Lower lobe of right lung (tissue), 2 donors: ENCODE results near the gene KRTAP4-11. TPM values are rescaled to one million over a fixed set of nuclear protein-coding genes. Genes with fewer than 3 reads are reported as not detected.
"Not testable (repeated sequence)": the region's sequence is repeated elsewhere in the genome, so short reads cannot be mapped to it uniquely, and the experiment has no call there.

Source experiments
- ATAC-seq, 2 donors: fragments of 200-7000 bp; cut with Tn5 transposase; one replicate each; pipeline ENCODE4 v1.9.1; 2020 to 2022; ENCODE audit warnings: mild to moderate bottlenecking in 2 of 2, moderate library complexity in 2 of 2
- DNase-seq: peaks from one replicate; pipeline ENCODE4 v3.0.0-alpha.2; 2020
- H3K27ac ChIP-seq: fragments of 200-600 bp; one replicate; pipeline ENCODE4 v1.8.0; 2022
- H3K27me3 ChIP-seq: fragments of 200-600 bp; one replicate; pipeline ENCODE4 v1.8.0; 2022; ENCODE audit warnings: low read depth
- H3K36me3 ChIP-seq: fragments of 200-600 bp; one replicate; pipeline ENCODE4 v1.8.0; 2022; ENCODE audit warnings: mild to moderate bottlenecking
- H3K4me1 ChIP-seq: fragments of 200-600 bp; one replicate; pipeline ENCODE4 v1.8.0; 2022
- H3K4me3 ChIP-seq: fragments of 200-600 bp; one replicate; pipeline ENCODE4 v1.8.0; 2022; ENCODE audit warnings: mild to moderate bottlenecking
- H3K9me3 ChIP-seq: fragments of 200-600 bp; one replicate; pipeline ENCODE4 v1.8.0; 2022
- intact Hi-C: fragments of 100-400 bp; cut with DNase I; formaldehyde crosslinking; loops from one replicate; pipeline ENCODE4 v1.11.0; 2022
- long read RNA-seq: library from polyadenylated mRNA; unstranded; transcript quantifications from one replicate; pipeline ENCODE4 v2.0.0, GENCODE V29; 2021
- total RNA-seq: library from RNA; stranded (reverse); fragmentation: NEBNext Ultra II Directional; extraction: Animal tissue kit (Norgen Biotek cat#: 25700); gene quantifications from one replicate; pipeline ENCODE4 v1.2.1, GENCODE V29; 2021
- TF ChIP-seq, protein P1 (sequence below): fragments of 200-600 bp; IDR thresholded peaks from one replicate; pipeline ENCODE4 v1.8.0; 2022; ENCODE audit warnings: antibody characterized with exemption, mild to moderate bottlenecking
- donor health status: DM: no; HTN: yes; CAD: no; lungs with severe emphysema.

KRTAP4-11 gene
- not detected for total RNA-seq
- long read RNA-seq: 0 reads

DNA sequence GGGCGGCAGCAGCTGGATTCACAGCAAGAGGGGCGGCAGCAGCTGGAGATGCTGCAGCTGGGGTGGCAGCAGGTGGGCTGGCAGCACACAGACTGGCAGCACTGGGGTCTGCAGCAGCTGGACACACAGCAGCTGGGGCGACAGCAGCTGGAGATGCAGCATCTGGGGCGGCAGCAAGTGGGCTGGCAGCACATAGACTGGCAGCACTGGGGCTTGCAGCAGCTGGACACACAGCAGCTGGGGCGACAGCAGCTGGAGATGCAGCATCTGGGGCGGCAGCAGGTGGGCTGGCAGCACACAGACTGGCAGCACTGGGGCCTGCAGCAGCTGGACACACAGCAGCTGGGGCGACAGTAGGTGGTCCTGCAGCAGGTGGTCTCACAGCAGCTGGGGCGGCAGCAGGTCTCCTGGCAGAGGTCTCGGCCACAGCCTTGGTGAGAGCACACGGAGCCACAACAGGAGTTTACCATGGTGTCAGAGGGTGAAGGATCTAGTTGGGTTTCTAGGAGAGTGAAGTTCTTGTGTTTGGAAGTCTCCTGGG, at the start of gene KRTAP4-11:
Gene KRTAP4-11, minus strand, starts transcription at position 528 of the 541 bp plus-strand sequence. Its CDS starts 58 bp downstream, at position 470.
- intact Hi-C loops, H3K27me3 ChIP-seq: not testable (repeated sequence)

DNA sequence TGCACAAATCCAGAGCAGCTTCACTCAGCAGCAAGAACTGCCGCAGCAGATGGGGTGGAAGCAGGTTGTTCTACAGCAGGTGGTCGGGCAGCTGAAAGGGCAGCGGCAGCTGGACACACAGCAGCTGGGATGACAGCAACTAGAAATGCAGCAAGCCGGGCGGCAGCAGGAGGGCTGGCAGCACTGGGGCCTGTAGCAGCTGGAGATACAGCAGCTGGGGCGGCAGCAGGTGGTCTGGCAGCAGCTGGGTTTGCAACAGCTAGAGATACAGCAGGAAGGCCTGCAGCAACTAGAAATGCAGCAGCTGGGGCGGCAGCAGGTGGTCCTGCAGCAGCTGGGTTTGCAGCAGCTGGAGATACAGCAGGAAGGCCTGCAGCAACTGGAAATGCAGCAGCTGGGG, 49.4 kb upstream of the KRTAP4-11 start:
- no peaks in the 10 kb centered on the region for H3K9me3 ChIP-seq
- no peaks in the 10 kb centered on the region for H3K4me1 ChIP-seq
- H3K36me3 ChIP-seq: no peaks in the 10 kb centered on the region
- DNase-seq: no peak
- H3K27ac ChIP-seq: no peak overlapping the region
- TF ChIP-seq, protein P1, sequence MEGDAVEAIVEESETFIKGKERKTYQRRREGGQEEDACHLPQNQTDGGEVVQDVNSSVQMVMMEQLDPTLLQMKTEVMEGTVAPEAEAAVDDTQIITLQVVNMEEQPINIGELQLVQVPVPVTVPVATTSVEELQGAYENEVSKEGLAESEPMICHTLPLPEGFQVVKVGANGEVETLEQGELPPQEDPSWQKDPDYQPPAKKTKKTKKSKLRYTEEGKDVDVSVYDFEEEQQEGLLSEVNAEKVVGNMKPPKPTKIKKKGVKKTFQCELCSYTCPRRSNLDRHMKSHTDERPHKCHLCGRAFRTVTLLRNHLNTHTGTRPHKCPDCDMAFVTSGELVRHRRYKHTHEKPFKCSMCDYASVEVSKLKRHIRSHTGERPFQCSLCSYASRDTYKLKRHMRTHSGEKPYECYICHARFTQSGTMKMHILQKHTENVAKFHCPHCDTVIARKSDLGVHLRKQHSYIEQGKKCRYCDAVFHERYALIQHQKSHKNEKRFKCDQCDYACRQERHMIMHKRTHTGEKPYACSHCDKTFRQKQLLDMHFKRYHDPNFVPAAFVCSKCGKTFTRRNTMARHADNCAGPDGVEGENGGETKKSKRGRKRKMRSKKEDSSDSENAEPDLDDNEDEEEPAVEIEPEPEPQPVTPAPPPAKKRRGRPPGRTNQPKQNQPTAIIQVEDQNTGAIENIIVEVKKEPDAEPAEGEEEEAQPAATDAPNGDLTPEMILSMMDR: no peak
- intact Hi-C loops: no loop called here
- peaks cover 3% of the 10 kb centered on the region for H3K27me3 ChIP-seq
- H3K4me3 ChIP-seq: no peak overlapping the region
- no peak for ATAC-seq

More for the DNA sequence above, at the start of gene KRTAP4-11:
- H3K4me1 ChIP-seq, H3K27ac ChIP-seq, ATAC-seq, H3K36me3 ChIP-seq, H3K4me3 ChIP-seq, DNase-seq, H3K9me3 ChIP-seq: not testable (repeated sequence)

- H3K36me3 ChIP-seq: no peaks in the 10 kb centered on the region
- DNase-seq (no peak), ATAC-seq (no peak)
- intact Hi-C loops: no loop called here
- H3K9me3 ChIP-seq: no peaks in the 10 kb centered on the region
- TF ChIP-seq, protein P1: no peak
- H3K4me1 ChIP-seq: no peaks in the 10 kb centered on the region
- no peak overlapping the region for H3K4me3 ChIP-seq
- peaks cover 3% of the 10 kb centered on the region for H3K27me3 ChIP-seq
- no peak overlapping the region for H3K27ac ChIP-seq
Observed at GRCh38 chr17:41163828-41164227, 45.7 kb upstream of the KRTAP4-11 start.

GRCh38 chr17:41160648-41161047, 42.5 kb upstream of the KRTAP4-11 start, which contains the start of gene KRTAP4-4:
Gene KRTAP4-4 (minus strand): TSS chr17:41160748. CDS start chr17:41160691, 57 bp downstream.
- no peak within 1 kb of the TSS for H3K4me3 ChIP-seq
- no peaks in the 10 kb centered on the region for H3K36me3 ChIP-seq
- H3K4me1 ChIP-seq: no peaks in the 10 kb centered on the region
- DNase-seq (no peak), ATAC-seq (no peak)
- H3K27me3 ChIP-seq: peaks cover 11% of the 10 kb centered on the region
- TF ChIP-seq, protein P1: no peak
- no peak within 1 kb of the TSS for H3K27ac ChIP-seq
- intact Hi-C loops: no loop called here
- H3K9me3 ChIP-seq: no peaks in the 10 kb centered on the region

DNA sequence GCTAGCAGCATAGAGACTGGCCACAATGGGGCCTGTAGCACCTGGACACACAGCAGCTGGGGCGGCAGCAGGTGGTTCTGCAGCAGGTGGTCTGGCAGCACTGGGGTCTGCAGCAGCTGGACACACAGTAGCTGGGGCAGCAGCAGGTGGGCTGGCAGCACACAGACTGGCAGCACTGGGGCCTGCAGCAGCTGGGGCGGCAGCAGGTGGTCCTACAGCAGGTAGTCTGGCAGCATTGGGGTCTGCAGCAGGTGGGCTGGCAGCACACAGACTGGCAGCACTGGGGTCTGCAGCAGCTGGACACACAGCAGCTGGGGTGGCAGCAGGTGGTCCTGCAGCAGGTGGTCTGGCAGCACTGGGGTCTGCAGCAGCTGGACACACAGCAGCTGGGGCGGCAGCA, 42.0 kb upstream of the KRTAP4-11 start:
- H3K27me3 ChIP-seq, H3K9me3 ChIP-seq, DNase-seq, H3K4me1 ChIP-seq, H3K36me3 ChIP-seq, intact Hi-C loops, H3K27ac ChIP-seq, H3K4me3 ChIP-seq, ATAC-seq: not testable (repeated sequence)

DNA sequence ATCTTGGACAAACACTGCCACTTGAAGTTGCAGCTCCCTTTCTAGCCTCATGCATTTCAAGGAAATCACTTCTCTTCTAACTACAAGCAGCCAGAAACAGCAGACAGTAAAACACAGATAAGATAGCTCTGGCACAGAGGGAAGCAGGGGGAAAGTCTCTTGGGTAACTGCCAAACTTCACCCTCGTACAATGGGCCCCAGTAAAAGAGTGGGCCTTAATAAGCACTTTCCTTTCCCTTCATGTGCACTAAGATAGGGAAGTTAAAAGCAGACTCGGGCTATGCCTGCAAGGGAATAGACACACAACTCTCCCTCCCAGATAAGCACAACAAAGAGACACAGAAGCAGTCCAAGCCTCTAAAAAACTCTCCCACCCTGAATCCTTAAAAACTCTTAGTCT, 35.7 kb upstream of the KRTAP4-11 start:
- ATAC-seq: no peak
- Histone ChIP-seq H3K27me3 (peaks cover 12% of the 10 kb centered on the region), H3K9me3 (no peaks in the 10 kb centered on the region), H3K4me1 (no peaks in the 10 kb centered on the region), H3K27ac (no peak overlapping the region), H3K36me3 (no peaks in the 10 kb centered on the region), H3K4me3 (no peak overlapping the region)
- TF ChIP-seq, protein P1: no peak
- DNase-seq: no peak
- intact Hi-C loops: no loop called here
